Smooth muscle cell (in vitro differentiated cells): ENCODE results near the gene GUCY1A2. TPM values are rescaled to one million over a fixed set of nuclear protein-coding genes. Genes with fewer than 3 reads are reported as not detected.

Source experiments
- DNase-seq: peaks from one replicate; lab custom pipeline; 2025; ENCODE audit not compliant: unreplicated experiment; lab: John Stamatoyannopoulos, UW
- H2AFZ ChIP-seq: fragments of 200-600 bp; sonication (generic); 2 replicates; pipeline ENCODE4 v1.6.0; 2016; ENCODE audit warnings: antibody characterized with exemption, low read depth, mild to moderate bottlenecking
- H3F3A ChIP-seq: fragments of 200-600 bp; sonication (generic); 2 replicates; pipeline ENCODE4 v1.6.0; 2017; ENCODE audit warnings: antibody characterized with exemption, low read depth
- H3K27ac ChIP-seq: fragments of 200-600 bp; sonication (generic); 2 replicates; pipeline ENCODE4 v1.5.1; 2016; ENCODE audit warnings: low read depth, mild to moderate bottlenecking
- H3K27me3 ChIP-seq: fragments of 200-600 bp; sonication (generic); 2 replicates; pipeline ENCODE4 v1.6.1; 2016; ENCODE audit warnings: low read depth, mild to moderate bottlenecking
- H3K36me3 ChIP-seq: fragments of 200-600 bp; sonication (generic); 2 replicates; pipeline ENCODE4 v1.5.1; 2016; ENCODE audit warnings: low read depth
- H3K4me1 ChIP-seq: fragments of 200-600 bp; sonication (generic); 2 replicates; pipeline ENCODE4 v1.5.1; 2016; ENCODE audit warnings: low read depth
- H3K4me2 ChIP-seq: fragments of 200-600 bp; sonication (generic); 2 replicates; pipeline ENCODE4 v1.6.0; 2016; ENCODE audit warnings: mild to moderate bottlenecking
- H3K4me3 ChIP-seq: fragments of 200-600 bp; sonication (generic); 2 replicates; pipeline ENCODE4 v1.5.1; 2016; ENCODE audit warnings: mild to moderate bottlenecking
- H3K79me2 ChIP-seq: fragments of 200-600 bp; sonication (generic); 2 replicates; pipeline ENCODE4 v1.6.0; 2016; ENCODE audit warnings: low read depth, mild to moderate bottlenecking
- H3K9ac ChIP-seq: fragments of 200-600 bp; sonication (generic); 2 replicates; pipeline ENCODE4 v1.6.0; 2016; ENCODE audit warnings: low read depth
- H3K9me3 ChIP-seq: fragments of 200-600 bp; sonication (generic); replicated peaks from 2 replicates; pipeline ENCODE4 v1.5.1; 2016; ENCODE audit warnings: low read depth
- H4K20me1 ChIP-seq: fragments of 200-600 bp; sonication (generic); 2 replicates; pipeline ENCODE4 v1.6.0; 2016; ENCODE audit warnings: low read depth
- CTCF ChIP-seq: fragments of 200-600 bp; sonication (generic); IDR thresholded peaks from 2 replicates; pipeline ENCODE4 v1.5.1; 2017; ENCODE audit warnings: borderline replicate concordance, mild to moderate bottlenecking, antibody characterized with exemption; ENCODE audit not compliant: insufficient read depth, poor library complexity, severe bottlenecking
- WGBS: methylation state at CpG from one replicate; pipeline ENCODE4 v1.1.7; 2016; ENCODE audit warnings: low lambda C conversion rate; 5-methylcytosine and 5-hydroxymethylcytosine counted together
- polyA plus RNA-seq: library from polyadenylated mRNA; unstranded; fragments of >200 nt; fragmentation: Nextera tagmentation; extraction: Ambion mirVana; gene quantifications from 2 replicates; pipeline ENCODE4 v1.2.1, GENCODE V29; 2016
- total RNA-seq: library from RNA; depleted of rRNA; stranded (reverse); fragments of >200 nt; gene quantifications from 2 replicates; pipeline ENCODE4 v1.2.3, GENCODE V29; 2014

Gene GUCY1A2
- total and polyA plus RNA-seq, 2 experiments from 2014 or later, result 0.08 to 1.1 TPM

GRCh38 chr11:106937111-106937510 is 81.2 kb downstream of the GUCY1A2 start:
- no peak for TF ChIP-seq CTCF
- Histone ChIP-seq H3K4me1 (no peaks in the 10 kb centered on the region), H3K27me3 (no peaks in the 10 kb centered on the region), H2AFZ (no peak overlapping the region), H4K20me1 (no peaks in the 10 kb centered on the region), H3K79me2 (no peaks in the 10 kb centered on the region), H3K27ac (no peak overlapping the region), H3F3A (no peaks in the 10 kb centered on the region), H3K9ac (no peak overlapping the region), H3K4me2 (no peak overlapping the region), H3K4me3 (no peak overlapping the region), H3K9me3 (no peaks in the 10 kb centered on the region), H3K36me3 (no peaks in the 10 kb centered on the region)
- no peak for DNase-seq
- WGBS, result 89% methylated on average over 1 of the region's 1 CpG

- H3K4me1 ChIP-seq, result no peaks in the 10 kb centered on the region
- H3K9ac ChIP-seq, result no peak overlapping the region
- no peak overlapping the region for H2AFZ ChIP-seq
- H3K36me3 ChIP-seq, result no peaks in the 10 kb centered on the region
- H3K9me3 ChIP-seq, result no peaks in the 10 kb centered on the region
- no peak overlapping the region for H3K27ac ChIP-seq
- H3K27me3 ChIP-seq, result no peaks in the 10 kb centered on the region
- no peaks in the 10 kb centered on the region for H3F3A ChIP-seq
- no peak overlapping the region for H3K4me2 ChIP-seq
- H3K4me3 ChIP-seq, result no peak overlapping the region
- no peaks in the 10 kb centered on the region for H3K79me2 ChIP-seq
- TF ChIP-seq CTCF, result no peak
- DNase-seq, result no peak
- H4K20me1 ChIP-seq, result no peaks in the 10 kb centered on the region
Observed at GRCh38 chr11:106925245-106925644, 93.0 kb downstream of the GUCY1A2 start.

GRCh38 chr11:106920899-106921509 is 97.3 kb downstream of the GUCY1A2 start:
- Histone ChIP-seq H3K27ac (no peak overlapping the region), H3K79me2 (no peaks in the 10 kb centered on the region), H3K4me1 (no peaks in the 10 kb centered on the region), H2AFZ (no peak overlapping the region), H3K27me3 (no peaks in the 10 kb centered on the region), H3F3A (no peaks in the 10 kb centered on the region), H3K4me3 (no peak overlapping the region), H3K36me3 (no peaks in the 10 kb centered on the region), H4K20me1 (no peaks in the 10 kb centered on the region), H3K4me2 (no peak overlapping the region), H3K9ac (no peak overlapping the region), H3K9me3 (no peaks in the 10 kb centered on the region)
- TF ChIP-seq CTCF, result no peak
- DNase-seq, result no peak

GRCh38 chr11:106917973-106918372 is 100.3 kb downstream of the GUCY1A2 start:
- no peaks in the 10 kb centered on the region for H3K36me3 ChIP-seq
- no peak overlapping the region for H2AFZ ChIP-seq
- TF ChIP-seq CTCF, result peak; percentile 16
- no peaks in the 10 kb centered on the region for H3K4me1 ChIP-seq
- H4K20me1 ChIP-seq, result no peaks in the 10 kb centered on the region
- 73% methylated on average over 2 of the region's 2 CpGs for WGBS
- H3K27me3 ChIP-seq, result no peaks in the 10 kb centered on the region
- H3K4me2 ChIP-seq, result no peak overlapping the region
- H3K79me2 ChIP-seq, result no peaks in the 10 kb centered on the region
- H3K4me3 ChIP-seq, result no peak overlapping the region
- H3K9me3 ChIP-seq, result no peaks in the 10 kb centered on the region
- no peak overlapping the region for H3K27ac ChIP-seq
- H3K9ac ChIP-seq, result no peak overlapping the region
- no peak for DNase-seq
- no peaks in the 10 kb centered on the region for H3F3A ChIP-seq
